HG02870 (cell line): Measurements from ENCODE around the gene ZFP36L1.
"Not testable (repeated sequence)": the region's sequence is repeated elsewhere in the genome, so short reads cannot be mapped to it uniquely, and the experiment has no call there.

Source experiments
- ATAC-seq: cut with Tn5 transposase; IDR thresholded peaks from one replicate; pipeline ENCODE4 v1.9.1; 2021; ENCODE audit warnings: mild to moderate bottlenecking, moderate library complexity; ENCODE audit not compliant: unreplicated experiment

The ZFP36L1 gene

DNA sequence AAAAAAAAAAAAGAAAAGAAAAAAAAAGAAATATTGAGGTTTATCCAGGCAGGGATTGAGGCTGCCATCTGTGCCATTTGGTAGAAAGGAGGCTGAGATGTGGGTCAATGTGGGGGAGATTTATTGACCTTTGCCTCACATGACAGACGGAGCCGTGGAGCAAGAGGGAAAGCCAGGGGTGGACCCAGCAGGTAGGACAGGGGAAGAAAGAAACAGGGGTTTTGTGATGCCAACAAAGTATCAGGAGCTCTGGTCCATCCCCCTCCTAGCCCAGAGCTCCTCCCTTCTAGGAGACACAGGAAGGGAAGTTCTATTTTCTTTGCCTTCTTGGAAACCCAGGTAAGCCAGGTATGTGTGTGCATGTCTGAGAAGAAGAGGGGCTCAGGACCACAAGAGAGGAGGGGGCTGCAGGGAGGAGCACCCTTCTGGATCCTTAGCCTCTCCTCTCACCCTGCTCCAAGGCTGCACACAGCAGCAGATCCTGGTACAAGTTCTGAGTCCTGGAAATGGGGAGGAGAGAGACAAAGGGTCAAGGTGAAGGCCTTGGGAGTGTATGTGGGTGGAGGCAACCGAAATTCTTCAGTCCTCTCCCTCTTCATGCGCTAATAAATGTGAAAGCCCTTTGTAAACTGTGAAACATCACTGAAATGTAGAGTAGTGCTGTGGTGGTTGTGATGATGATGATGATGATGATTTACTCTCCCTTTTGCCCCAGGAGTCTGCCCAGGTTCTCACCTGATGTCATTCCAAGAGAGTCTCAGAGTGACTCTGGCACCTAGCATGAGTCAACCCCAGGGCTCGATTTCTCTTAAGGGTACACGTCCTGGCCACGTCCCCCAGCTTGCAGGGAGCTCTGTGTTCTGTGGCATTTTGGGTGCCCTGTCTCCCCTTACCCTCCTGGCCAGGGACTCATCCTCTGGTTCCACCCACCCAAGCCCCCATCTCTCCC lies 26.3 kb downstream of the ZFP36L1 start:
- ATAC-seq, result no peak

DNA sequence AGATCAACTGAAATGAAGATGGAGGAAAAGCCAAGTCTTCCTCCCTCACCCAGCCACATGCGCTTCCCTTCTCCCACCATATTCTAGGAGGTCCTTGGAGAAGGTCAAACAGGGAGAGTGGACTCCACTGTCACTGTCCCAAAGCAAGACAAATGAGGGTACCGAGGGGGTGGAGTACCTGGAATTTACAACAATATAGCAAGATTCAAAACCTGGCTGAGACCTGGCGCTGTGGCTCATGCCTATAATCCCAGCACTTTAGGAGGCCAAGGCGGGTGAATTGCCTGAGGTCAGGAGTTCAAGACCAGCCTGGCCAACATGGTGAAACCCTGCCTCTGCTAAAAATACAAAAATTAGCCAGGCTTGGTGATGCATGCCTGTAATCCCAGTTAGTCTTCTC lies 29.0 kb downstream of the ZFP36L1 start:
- ATAC-seq, result not testable (repeated sequence)

DNA sequence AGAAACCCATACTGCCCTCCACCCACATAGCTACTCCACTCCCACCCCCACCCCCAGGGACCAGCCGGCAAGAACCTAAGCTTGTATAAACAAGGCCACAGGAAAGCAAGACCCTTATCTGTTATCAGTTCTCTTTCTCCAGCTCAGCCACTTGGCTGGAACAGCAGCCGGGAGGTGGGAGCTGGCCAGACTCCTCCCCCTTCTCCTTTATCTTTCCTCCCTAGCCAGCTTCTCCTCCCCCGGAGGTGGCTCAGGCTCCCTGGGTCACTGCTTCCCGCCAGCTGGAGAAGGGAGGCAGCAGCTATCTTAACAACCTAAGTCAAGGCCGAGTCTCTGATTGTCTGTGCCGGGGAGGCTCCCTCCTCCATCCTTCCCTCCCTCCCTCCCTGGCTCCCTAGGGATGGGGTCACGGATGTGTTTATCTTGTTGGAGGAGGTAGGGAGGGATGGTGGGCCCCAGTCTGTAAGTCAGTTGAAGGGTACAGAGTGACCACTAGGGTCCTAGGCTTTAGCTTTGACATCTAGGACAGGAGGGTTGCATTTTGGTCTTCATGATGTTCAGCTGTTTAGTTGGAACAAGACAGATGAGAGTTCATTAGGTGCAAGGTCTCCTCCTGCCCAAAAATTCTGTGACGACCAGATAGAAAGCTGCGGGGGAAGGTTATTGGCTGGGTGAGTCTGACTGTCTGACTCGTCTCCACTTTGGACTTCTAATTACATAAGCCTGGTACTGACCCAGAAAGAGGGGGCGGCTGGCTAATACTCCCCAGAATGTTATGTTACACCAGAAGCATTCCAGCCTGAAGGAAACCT lies 29.7 kb downstream of the ZFP36L1 start:
- no peak for ATAC-seq

DNA sequence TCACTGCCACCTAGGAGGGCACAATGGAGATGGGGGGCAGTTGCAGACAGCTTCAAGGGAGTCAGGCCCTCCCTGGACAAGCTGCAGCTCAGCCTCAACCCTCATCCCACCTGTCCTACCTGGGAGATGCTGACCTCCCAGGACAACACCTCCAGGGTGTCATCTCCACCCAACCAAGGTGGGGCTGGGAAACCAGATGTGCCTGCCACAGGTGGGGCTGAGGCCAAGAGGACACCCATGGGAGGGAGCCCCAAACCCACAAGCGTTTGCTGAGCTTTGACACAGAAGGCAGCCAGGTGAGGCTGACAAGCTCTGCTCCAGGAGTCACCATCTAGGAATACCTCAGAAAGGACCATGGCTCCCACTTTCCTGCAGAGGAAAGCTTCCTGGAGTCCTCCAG lies 31.5 kb downstream of the ZFP36L1 start:
- no peak for ATAC-seq

DNA sequence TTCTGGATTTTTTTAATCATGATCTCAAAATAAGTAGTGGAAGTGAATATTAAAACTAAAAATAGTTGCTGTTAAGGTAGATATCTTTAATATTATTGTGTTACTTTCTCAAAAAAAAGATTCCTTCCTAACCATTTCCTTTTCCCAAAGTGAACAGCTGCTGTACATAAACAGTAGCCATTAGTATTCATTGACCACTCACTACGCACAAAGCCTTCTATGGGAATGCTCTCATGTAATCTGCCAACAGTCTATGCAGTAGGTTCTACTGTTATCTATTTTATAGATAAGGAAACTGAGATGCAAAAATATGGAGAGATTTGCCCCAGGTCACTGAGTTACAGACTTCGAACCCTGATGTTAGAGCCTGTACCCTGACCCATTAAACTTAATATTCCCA lies 32.1 kb downstream of the ZFP36L1 start:
- no peak for ATAC-seq

DNA sequence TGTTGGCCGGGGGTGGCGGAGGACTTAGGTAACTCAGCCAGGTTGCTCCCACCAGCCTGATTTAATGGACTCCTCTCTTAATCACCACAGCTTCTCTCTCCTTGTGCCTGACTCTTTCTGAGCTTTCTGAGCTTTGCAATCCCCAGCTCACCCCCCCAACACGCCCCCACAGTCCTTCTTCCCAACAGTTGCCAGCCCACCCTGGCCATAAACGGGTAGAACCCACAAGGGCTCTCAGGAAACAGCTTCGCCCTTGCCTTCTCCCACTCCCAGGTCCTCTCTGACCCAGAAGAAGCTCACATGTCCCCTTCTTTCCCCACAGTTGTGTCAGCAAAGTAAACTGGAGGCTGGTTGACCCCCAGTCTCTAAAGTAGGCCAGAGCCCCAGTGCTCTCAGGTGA lies 32.9 kb downstream of the ZFP36L1 start:
- ATAC-seq, result no peak

DNA sequence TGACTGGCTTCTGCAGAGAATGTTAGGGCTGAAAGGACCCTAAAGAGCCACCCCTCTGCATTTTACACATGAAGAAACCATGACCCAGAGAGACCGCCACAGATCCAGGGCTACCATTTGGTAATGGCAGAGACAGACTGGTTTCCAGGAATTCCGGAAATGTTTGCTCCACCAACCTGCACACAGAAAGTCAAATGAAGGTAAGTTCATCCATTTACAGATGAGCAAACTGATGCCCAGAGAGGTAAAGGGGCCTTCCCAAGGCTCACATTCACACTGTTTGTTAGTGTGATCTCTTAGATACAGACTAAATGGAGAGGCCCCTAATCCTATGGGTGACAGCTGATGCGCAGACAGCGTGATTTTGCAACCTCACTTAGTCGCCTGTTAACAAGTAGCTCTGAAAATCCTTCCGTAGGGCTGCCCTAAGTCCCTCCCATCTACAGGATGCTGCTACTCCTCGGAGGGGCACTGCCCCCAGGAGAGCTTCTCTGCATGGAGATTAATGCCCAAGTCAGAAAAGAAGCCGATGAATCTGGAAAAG lies 33.8 kb downstream of the ZFP36L1 start:
- ATAC-seq, result no peak

DNA sequence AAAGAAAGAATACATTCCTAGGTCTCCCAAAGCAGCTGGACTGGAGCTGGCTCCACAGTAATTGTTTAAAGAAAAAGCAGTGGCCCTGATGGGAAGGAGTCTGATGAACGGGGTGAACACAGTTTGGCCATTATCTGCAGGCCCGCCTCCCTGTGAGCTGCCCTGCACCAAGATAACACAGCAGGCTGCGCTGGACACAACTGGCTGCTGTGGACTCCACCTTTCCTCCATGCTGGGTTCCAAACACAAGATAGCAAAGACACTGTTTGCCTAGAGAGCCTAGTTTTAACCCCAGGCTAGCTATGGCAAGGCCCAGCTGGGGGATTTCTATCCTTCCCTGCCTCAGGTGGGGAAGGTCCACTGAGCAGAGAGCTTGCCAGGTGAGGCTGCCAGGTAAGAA lies 34.6 kb downstream of the ZFP36L1 start:
- no peak for ATAC-seq

DNA sequence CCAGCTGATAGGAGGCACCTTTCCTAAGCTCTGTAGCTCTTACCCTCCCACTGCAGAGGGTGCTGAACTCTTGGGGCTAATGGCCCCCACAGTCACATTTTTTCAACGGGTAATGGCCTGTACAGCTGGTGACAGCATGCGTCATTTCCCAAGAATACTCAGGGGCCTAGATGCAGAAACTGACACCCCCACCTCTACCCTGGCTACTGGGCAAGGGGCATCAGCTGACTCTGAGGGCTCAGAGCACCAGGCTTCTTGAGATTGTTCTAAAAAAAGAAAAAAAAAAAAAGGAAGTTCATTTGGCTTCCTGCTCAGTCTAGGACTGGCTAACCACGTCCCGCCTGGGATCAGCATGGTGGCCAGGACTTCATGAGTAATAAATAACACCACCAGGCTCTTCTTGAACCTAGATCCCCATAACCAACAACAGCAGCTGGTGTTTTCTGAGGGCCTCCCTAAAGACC lies 35.2 kb downstream of the ZFP36L1 start:
- no peak for ATAC-seq

DNA sequence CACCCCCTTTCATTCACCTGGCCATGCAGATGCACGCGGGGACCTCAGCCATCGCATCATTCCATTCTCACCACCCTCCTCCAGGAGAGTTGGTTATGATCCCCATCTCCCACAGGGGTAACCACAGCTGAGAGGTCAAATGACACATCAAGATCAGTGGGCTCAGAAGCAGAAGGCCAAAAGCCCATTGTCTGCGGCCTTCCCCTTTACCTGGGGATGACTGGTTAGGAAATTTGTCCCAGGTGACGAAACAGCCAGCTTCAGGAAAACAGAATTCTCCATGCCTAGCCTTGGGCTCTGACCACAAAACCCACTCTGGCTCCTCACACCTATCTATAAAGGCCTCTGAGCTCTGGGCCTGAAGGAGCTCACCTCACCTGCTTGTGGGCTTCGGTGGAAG lies 36.1 kb downstream of the ZFP36L1 start:
- no peak for ATAC-seq

DNA sequence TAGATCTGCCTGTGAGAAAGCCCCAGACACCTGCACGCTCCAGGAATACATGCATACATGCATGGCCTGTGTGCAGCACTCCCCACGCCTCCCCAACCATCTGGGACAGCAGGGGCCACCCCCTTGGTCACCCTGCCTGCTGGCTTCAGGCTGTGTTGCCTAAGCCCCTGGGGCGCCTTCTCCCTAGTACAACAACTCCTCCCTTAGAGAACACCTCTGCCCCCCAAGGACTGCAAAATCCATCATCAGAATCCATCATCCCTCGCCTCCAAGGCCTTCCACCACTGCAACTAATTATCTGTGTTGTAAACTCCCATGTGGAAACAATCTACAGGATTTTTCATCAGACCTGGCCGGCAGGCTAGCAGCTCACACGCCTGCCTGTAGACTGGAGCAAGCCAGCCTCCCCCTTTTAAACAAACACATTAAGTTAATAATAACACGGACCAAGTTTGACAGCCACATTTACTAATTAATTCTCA lies 36.8 kb downstream of the ZFP36L1 start:
- ATAC-seq, result no peak

DNA sequence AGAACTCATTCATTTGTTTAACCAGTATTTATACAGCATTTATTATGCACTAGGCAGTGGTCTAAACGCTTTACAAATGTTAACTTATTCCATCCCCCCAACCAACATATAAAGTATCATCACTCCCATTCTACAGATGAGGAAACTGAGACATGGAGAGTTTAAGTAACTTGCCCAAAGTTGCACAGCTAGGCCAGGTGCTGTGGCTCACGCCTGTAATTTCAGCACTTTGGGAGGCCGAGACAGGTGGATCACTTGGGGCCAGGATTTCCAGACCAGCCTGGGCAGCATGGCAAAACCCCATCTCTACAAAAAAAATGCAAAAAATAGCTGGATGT lies 37.9 kb downstream of the ZFP36L1 start:
- ATAC-seq, result no peak

DNA sequence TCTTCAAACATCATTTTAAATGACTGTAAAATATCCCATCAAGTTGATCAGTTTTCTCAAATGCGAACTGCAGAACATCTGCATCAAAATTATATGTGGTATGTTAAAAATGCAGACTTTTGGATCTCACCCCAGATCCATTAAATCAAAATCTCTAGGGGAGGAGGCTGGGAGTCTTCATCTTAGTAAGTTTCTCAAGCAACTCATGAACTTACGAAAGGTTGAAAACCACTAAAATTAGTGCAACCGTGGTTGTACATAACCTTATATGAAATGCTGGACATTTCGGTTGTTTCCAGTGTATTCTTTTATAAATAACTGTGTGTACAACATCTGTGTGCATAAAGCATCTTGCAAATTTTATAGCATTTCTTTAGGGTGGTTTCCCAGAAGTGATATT lies 39.2 kb downstream of the ZFP36L1 start:
- no peak for ATAC-seq

DNA sequence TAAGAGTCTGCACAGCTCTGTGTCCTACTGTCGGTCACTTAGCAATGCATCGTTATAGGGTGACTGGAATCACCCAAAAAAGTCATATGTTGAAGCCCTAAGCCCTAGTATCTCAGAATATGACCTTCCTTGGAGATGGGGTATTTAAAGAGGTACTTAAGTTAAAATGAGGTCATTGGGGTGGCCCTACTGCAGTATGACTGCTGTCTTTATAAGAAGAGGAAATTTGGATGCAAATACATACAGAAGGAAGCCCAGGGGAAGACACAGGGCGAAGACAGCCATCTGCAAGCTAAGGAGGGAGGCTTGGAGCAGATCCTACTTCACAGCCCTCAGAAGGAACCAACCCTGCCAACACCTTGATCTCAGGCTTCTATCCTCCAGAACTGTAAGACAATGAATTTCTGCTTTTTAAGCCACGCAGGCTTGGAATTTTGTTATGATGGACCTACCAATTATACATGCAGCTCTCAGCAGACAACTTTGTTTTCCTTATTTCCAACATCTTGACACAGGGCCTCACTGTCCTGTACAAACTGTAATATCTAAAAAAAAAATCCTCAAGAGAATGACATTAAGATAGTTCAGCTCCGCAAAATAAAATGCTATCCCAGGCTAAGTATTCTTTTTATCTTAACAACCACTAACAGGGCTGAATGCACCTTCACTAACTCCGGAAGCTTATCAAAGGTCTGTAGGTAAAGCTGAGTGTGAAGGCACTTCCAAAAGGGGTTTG lies 40.4 kb downstream of the ZFP36L1 start:
- ATAC-seq, result no peak

DNA sequence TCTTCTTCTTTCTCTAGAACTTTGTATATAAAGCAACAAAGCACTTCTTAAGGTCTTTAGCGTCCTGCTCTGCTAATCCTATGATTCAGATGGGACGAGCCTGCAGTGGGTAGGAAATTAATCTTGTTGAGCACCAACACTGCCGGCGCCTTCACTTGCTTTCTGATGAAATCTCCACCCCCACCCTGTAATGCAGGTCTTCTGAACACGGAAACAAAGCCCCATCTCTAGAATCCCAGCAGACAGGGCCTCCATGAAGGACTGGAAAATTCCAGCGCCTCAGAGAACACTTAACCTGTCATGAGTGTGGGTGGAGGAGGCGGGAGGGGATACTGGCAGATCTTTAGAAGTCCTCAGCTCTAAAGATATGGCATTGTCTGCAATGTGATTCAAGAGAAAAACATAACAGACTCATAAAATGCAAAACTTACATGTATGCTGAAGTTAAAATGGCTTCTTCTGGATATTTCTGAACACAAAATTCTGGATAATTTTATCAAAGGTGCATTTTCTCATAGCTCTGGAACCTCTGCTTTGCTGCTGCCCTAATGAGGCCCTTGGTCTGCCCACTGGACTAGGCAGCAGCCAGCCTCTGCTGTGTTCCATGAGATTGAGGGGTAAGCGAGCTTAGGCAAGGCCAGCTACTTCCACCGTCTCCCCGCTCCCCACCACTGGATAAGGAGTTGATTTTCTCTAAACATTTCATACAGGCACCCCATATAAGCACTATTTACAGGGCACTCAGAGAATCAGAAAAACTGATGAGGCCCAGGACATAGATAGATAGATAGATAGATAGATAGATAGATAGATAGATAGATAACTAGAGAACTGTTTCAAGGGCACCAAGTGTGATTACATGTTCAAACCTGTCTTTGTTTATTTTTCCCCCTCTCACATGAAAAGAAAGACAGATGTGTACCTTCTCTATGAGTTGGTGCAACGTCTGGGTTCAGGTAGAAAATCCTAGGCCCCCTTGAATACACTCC lies 43.1 kb downstream of the ZFP36L1 start:
- ATAC-seq, result no peak

DNA sequence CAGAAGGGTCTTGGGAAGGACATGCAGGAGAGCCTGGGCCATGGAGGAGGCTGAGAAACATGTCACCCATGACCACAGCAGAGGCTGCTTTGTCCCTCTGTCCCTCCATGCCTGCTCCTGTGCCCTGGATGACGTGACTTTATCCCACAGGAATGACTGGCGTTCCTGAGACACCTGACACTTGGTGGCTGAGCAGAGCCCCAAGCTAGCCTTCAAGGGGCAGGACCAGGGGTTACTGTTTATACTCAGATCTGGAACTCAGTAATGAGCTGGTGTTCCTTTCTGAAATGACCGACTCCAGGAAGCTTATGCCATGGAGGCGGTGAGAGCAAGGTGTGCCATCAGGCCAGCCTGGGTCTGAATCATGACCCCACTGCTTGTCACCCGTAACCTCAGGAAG lies 44.2 kb downstream of the ZFP36L1 start:
- no peak for ATAC-seq

DNA sequence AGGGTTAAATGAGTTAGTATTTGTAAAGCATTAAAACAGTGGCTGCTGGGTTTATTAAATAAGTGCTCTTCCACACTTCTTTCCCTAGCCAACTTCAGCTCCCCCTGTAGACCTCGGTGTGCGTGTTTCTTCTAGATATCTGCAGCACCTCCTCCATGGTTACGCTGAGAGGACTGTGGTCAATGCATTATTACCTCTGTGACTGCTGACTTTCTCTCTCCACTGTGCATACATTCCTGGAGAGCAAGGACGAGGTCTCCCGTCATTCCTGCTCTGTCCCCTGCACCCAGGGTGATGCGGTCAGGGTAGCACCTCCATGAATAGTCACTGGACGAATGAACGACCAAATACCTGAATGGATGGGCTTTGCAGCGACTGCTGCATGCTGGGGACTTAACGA lies 44.6 kb downstream of the ZFP36L1 start:
- ATAC-seq, result no peak

DNA sequence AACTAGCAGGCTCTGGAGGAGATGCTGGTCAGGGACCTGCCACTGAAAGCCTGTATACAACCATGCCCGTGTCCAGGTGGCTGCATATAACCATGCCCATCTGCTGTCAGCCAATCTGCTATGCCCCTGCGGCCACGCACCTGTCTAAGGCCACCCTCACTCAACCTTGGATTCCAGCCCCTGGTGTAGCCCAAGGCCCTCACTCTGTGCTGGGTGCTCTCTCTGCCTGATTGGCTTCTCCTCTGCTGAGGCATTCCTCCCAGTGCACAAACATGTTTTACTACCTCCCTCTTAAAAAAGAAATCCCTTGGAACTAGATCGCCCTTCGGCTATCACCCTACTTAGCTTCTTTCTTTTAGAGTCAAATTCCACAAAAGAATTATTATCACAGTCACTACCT lies 45.5 kb downstream of the ZFP36L1 start:
- ATAC-seq, result no peak

DNA sequence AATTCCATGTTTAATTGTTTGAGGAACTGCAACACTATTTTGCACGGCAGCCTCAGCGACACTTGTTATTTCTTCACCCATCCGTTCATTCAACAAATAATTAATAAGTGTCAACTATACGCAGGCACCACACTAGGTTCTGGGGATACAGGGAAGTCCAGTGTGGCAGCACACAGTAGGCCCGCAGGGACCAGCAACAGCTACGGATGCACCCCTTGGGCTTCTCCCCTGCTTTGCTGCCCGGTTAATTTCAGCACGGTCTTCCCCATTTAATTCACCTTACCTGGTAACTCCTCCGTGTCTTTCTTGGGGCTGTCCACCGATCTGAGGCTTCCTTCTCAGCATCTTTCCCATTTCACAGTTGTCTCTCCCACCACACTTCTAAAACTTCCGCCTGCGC lies 48.3 kb downstream of the ZFP36L1 start:
- ATAC-seq, result no peak
